ENCODE results near the gene RASAL2. TPM values are rescaled to one million over a fixed set of nuclear protein-coding genes. Genes with fewer than 3 reads are reported as not detected.

Gene RASAL2
- total RNA-seq, 1 experiment from 2014 or later = 36.8 TPM

GRCh38 chr1:178075333-178075732 is 18.6 kb upstream of the RASAL2 start:
- Histone ChIP-seq H3K9me3 (no peaks in the 10 kb centered on the region), H3K27me3 (replicated peaks; ENCODE audit: control insufficient read depth, insufficient read depth, low read length) (no peaks in the 10 kb centered on the region), H3K4me3 (ENCODE audit: low read depth, low read length) (no peak overlapping the region), H3K4me1 (no peaks in the 10 kb centered on the region), H3K36me3 (ENCODE audit: control insufficient read depth, insufficient read depth, low read length) (no peaks in the 10 kb centered on the region)
- no peaks in the 10 kb centered on the region for H3K27me3 Mint-ChIP-seq (ENCODE audit: insufficient read depth, unreplicated experiment)
- TF ChIP-seq CTCF (IDR thresholded peaks at IDR 0.05; ENCODE audit: insufficient read depth in 1 of 2, low read depth in 1 of 2, low read length in 1 of 2, severe bottlenecking in 1 of 2, unreplicated experiment in 1 of 2) = no peak
- no peak for DNase-seq
- no peaks in the 10 kb centered on the region for H3K4me1 Mint-ChIP-seq (ENCODE audit: low read depth, unreplicated experiment)
- intact Hi-C loops (cut with micrococcal nuclease; ENCODE audit: unreplicated experiment) = no loop called here
- H3K27ac Mint-ChIP-seq (ENCODE audit: unreplicated experiment) = no peak overlapping the region
- H3K36me3 Mint-ChIP-seq (ENCODE audit: insufficient read depth, unreplicated experiment) = no peaks in the 10 kb centered on the region
- POLR2A ChIA-PET = no interaction called here
- CTCF ChIA-PET = no interaction called here
- no peaks in the 10 kb centered on the region for H3K9me3 Mint-ChIP-seq (ENCODE audit: unreplicated experiment)
- no peak overlapping the region for H3K4me3 Mint-ChIP-seq (ENCODE audit: unreplicated experiment)
- no TSS peak for BruUV-seq (replicated peaks)

- Histone ChIP-seq H3K9me3 (no peaks in the 10 kb centered on the region), H3K4me1 (no peaks in the 10 kb centered on the region), H3K27me3 (replicated peaks; ENCODE audit: control insufficient read depth, insufficient read depth, low read length) (no peaks in the 10 kb centered on the region), H3K4me3 (ENCODE audit: low read depth, low read length) (no peak overlapping the region), H3K36me3 (ENCODE audit: control insufficient read depth, insufficient read depth, low read length) (no peaks in the 10 kb centered on the region)
- H3K4me1 Mint-ChIP-seq (ENCODE audit: low read depth, unreplicated experiment) = no peaks in the 10 kb centered on the region
- no peaks in the 10 kb centered on the region for H3K9me3 Mint-ChIP-seq (ENCODE audit: unreplicated experiment)
- no peak overlapping the region for H3K4me3 Mint-ChIP-seq (ENCODE audit: unreplicated experiment)
- ChIA-PET POLR2A (no interaction called here), CTCF (no interaction called here)
- TF ChIP-seq CTCF (IDR thresholded peaks at IDR 0.05; ENCODE audit: insufficient read depth in 1 of 2, low read depth in 1 of 2, low read length in 1 of 2, severe bottlenecking in 1 of 2, unreplicated experiment in 1 of 2) = no peak
- no peaks in the 10 kb centered on the region for H3K27me3 Mint-ChIP-seq (ENCODE audit: insufficient read depth, unreplicated experiment)
- no peaks in the 10 kb centered on the region for H3K36me3 Mint-ChIP-seq (ENCODE audit: insufficient read depth, unreplicated experiment)
- no TSS peak for BruUV-seq (replicated peaks)
- no peak overlapping the region for H3K27ac Mint-ChIP-seq (ENCODE audit: unreplicated experiment)
- DNase-seq = no peak
- intact Hi-C loops (cut with micrococcal nuclease; ENCODE audit: unreplicated experiment) = no loop called here
These were observed 17.3 kb upstream of the RASAL2 start for GRCh38 chr1:178076607-178077006.

GRCh38 chr1:178077917-178078316 is 16.0 kb upstream of the RASAL2 start:
- Mint-ChIP-seq H3K27me3 (ENCODE audit: insufficient read depth, unreplicated experiment) (no peaks in the 10 kb centered on the region), H3K36me3 (ENCODE audit: insufficient read depth, unreplicated experiment) (no peaks in the 10 kb centered on the region), H3K27ac (ENCODE audit: unreplicated experiment) (no peak overlapping the region), H3K9me3 (ENCODE audit: unreplicated experiment) (no peaks in the 10 kb centered on the region), H3K4me1 (ENCODE audit: low read depth, unreplicated experiment) (no peaks in the 10 kb centered on the region), H3K4me3 (ENCODE audit: unreplicated experiment) (no peak overlapping the region)
- Histone ChIP-seq H3K9me3 (no peaks in the 10 kb centered on the region), H3K36me3 (ENCODE audit: control insufficient read depth, insufficient read depth, low read length) (no peaks in the 10 kb centered on the region), H3K4me1 (no peaks in the 10 kb centered on the region), H3K4me3 (ENCODE audit: low read depth, low read length) (no peak overlapping the region), H3K27me3 (replicated peaks; ENCODE audit: control insufficient read depth, insufficient read depth, low read length) (no peaks in the 10 kb centered on the region)
- CTCF ChIA-PET = no interaction called here
- no peak for TF ChIP-seq CTCF (IDR thresholded peaks at IDR 0.05; ENCODE audit: insufficient read depth in 1 of 2, low read depth in 1 of 2, low read length in 1 of 2, severe bottlenecking in 1 of 2, unreplicated experiment in 1 of 2)
- no peak for DNase-seq
- BruUV-seq (replicated peaks) = no TSS peak
- POLR2A ChIA-PET = no interaction called here
- intact Hi-C loops (cut with micrococcal nuclease; ENCODE audit: unreplicated experiment) = no loop called here
